H9 (cell line): ENCODE data around the gene EFTUD2. TPM values are rescaled to one million over a fixed set of nuclear protein-coding genes. Genes with fewer than 3 reads are reported as not detected.

Experiments
- DNase-seq: peaks from one replicate; pipeline ENCODE4 v3.0.0-alpha.2; 2017
- H2AFZ ChIP-seq: one replicate; pipeline ENCODE4 v1.6.1; 2013; ENCODE audit warnings: mild to moderate bottlenecking, low read length, control low read depth, moderate library complexity
- H2AK5ac ChIP-seq: 2 replicates; pipeline ENCODE4 v1.6.1; 2013; ENCODE audit warnings: low read length, control low read depth, mixed read lengths; ENCODE audit not compliant: insufficient read length
- H2BK120ac ChIP-seq: one replicate; pipeline ENCODE4 v1.6.1; 2013; ENCODE audit warnings: low read depth, mild to moderate bottlenecking, low read length, control low read depth, inconsistent platforms; ENCODE audit not compliant: poor library complexity, severe bottlenecking
- H2BK12ac ChIP-seq: 2 replicates; pipeline ENCODE4 v1.6.1; 2013; ENCODE audit warnings: low read length, control low read depth, mixed read lengths, low read depth; ENCODE audit not compliant: insufficient read length
- H2BK15ac ChIP-seq: 2 replicates; pipeline ENCODE4 v1.6.1; 2013; ENCODE audit warnings: low read depth, low read length, control low read depth
- H2BK20ac ChIP-seq: one replicate; pipeline ENCODE4 v1.6.1; 2013; ENCODE audit warnings: low read depth, mild to moderate bottlenecking, low read length, control low read depth, inconsistent platforms; ENCODE audit not compliant: poor library complexity, severe bottlenecking
- H2BK5ac ChIP-seq: 2 replicates; pipeline ENCODE4 v1.6.1; 2013; ENCODE audit warnings: low read length, control low read depth, mixed read lengths; ENCODE audit not compliant: insufficient read length
- H3K14ac ChIP-seq: 2 replicates; pipeline ENCODE4 v1.6.1; 2013; ENCODE audit warnings: low read length, control low read depth; ENCODE audit not compliant: insufficient read depth
- H3K18ac ChIP-seq: 2 replicates; pipeline ENCODE4 v1.6.1; 2013; ENCODE audit warnings: low read depth, mild to moderate bottlenecking, mixed read lengths, low read length, control low read depth; ENCODE audit not compliant: insufficient read length
- H3K23ac ChIP-seq: 2 replicates; pipeline ENCODE4 v1.6.1; 2013; ENCODE audit warnings: low read length, control low read depth, mixed read lengths, low read depth; ENCODE audit not compliant: insufficient read length
- H3K23me2 ChIP-seq: 2 replicates; pipeline ENCODE4 v1.6.1; 2013; ENCODE audit warnings: low read depth, mild to moderate bottlenecking, mixed read lengths, low read length, control low read depth; ENCODE audit not compliant: insufficient read length, poor library complexity, severe bottlenecking
- H3K27ac ChIP-seq: 2 replicates; pipeline ENCODE4 v1.5.1; 2013; ENCODE audit warnings: low read length, control low read depth, mixed read lengths, low read depth; ENCODE audit not compliant: insufficient read length
- H3K27me3 ChIP-seq: 2 replicates; pipeline ENCODE4 v1.6.1; 2013; ENCODE audit warnings: low read length, control low read depth, inconsistent platforms; ENCODE audit not compliant: insufficient read depth
- H3K4ac ChIP-seq: 2 replicates; pipeline ENCODE4 v1.6.1; 2013; ENCODE audit warnings: low read depth, mild to moderate bottlenecking, control low read depth, inconsistent platforms, low read length, moderate library complexity
- H3K4me1 ChIP-seq: 2 replicates; pipeline ENCODE4 v1.6.1; 2013; ENCODE audit warnings: low read length, control low read depth, inconsistent platforms; ENCODE audit not compliant: insufficient read depth
- H3K4me2 ChIP-seq: 2 replicates; pipeline ENCODE4 v1.6.1; 2013; ENCODE audit warnings: low read length, control low read depth, mixed read lengths; ENCODE audit not compliant: insufficient read length, insufficient read depth
- H3K56ac ChIP-seq: 2 replicates; pipeline ENCODE4 v1.6.1; 2013; ENCODE audit warnings: low read depth, mild to moderate bottlenecking, mixed read lengths, low read length, control low read depth; ENCODE audit not compliant: insufficient read length
- H3K79me1 ChIP-seq: 2 replicates; pipeline ENCODE4 v1.6.1; 2013; ENCODE audit warnings: low read depth, mild to moderate bottlenecking, moderate library complexity, low read length, control low read depth, inconsistent platforms; ENCODE audit not compliant: insufficient read depth, poor library complexity, severe bottlenecking
- H3K79me2 ChIP-seq: 2 replicates; pipeline ENCODE4 v1.6.1; 2013; ENCODE audit warnings: low read length, control low read depth, inconsistent platforms; ENCODE audit not compliant: insufficient read depth
- H3K9ac ChIP-seq: 2 replicates; pipeline ENCODE4 v1.6.1; 2013; ENCODE audit warnings: low read length, control low read depth, mixed read lengths; ENCODE audit not compliant: insufficient read length; ENCODE audit errors: extremely low read depth
- H3K9me3 ChIP-seq: one replicate; pipeline ENCODE4 v1.6.1; 2013; ENCODE audit warnings: low read depth, low read length, inconsistent platforms; ENCODE audit not compliant: control insufficient read depth
- H3T11ph ChIP-seq: one replicate; pipeline ENCODE4 v1.6.1; 2013; ENCODE audit warnings: mild to moderate bottlenecking, low read length, control low read depth, inconsistent platforms
- H4K20me1 ChIP-seq: one replicate; pipeline ENCODE4 v1.6.1; 2013; ENCODE audit not compliant: control insufficient read depth, insufficient read length, insufficient read depth
- H4K5ac ChIP-seq: 2 replicates; pipeline ENCODE4 v1.6.1; 2013; ENCODE audit warnings: low read depth, mild to moderate bottlenecking, mixed read lengths, low read length, control low read depth; ENCODE audit not compliant: insufficient read length
- H4K8ac ChIP-seq: replicated peaks from 2 replicates; pipeline ENCODE4 v1.6.1; 2013; ENCODE audit warnings: low read length, control low read depth, mixed read lengths, low read depth; ENCODE audit not compliant: insufficient read length
- H4K91ac ChIP-seq: 2 replicates; pipeline ENCODE4 v1.6.1; 2013; ENCODE audit warnings: low read depth, mild to moderate bottlenecking, moderate library complexity, mixed read lengths, low read length, control low read depth; ENCODE audit not compliant: insufficient read length
- H3K27ac Mint-ChIP-seq, 3 experiments: 2 replicates in 2 of 3; 3 replicates in 1 of 3; pipeline ENCODE4 v1.8.0; 2020 to 2021; ENCODE audit warnings: mixed read lengths in 3 of 3, mild to moderate bottlenecking in 1 of 3, moderate library complexity in 1 of 3
- H3K27me3 Mint-ChIP-seq: 2 replicates; pipeline ENCODE4 v1.8.0; 2021; ENCODE audit warnings: low read depth, mild to moderate bottlenecking, moderate library complexity, mixed read lengths
- H3K36me3 Mint-ChIP-seq, 3 experiments: 2 replicates in 2 of 3; 3 replicates in 1 of 3; pipeline ENCODE4 v1.8.0; 2020 to 2021; ENCODE audit warnings: low read depth in 3 of 3, mixed read lengths in 3 of 3; ENCODE audit not compliant: insufficient read depth in 1 of 3
- H3K4me1 Mint-ChIP-seq, 2 experiments: 2 replicates each; pipeline ENCODE4 v1.8.0; 2020; ENCODE audit warnings: mixed read lengths in 2 of 2
- H3K4me3 Mint-ChIP-seq, 2 experiments: 2 replicates in 1 of 2; 3 replicates in 1 of 2; pipeline ENCODE4 v1.8.0; 2020 to 2021; ENCODE audit warnings: mild to moderate bottlenecking in 2 of 2, mixed read lengths in 2 of 2, moderate library complexity in 1 of 2
- H3K9me3 Mint-ChIP-seq, 2 experiments: 2 replicates in 1 of 2; 3 replicates in 1 of 2; pipeline ENCODE4 v1.8.0; 2020; ENCODE audit warnings: mild to moderate bottlenecking in 2 of 2, mixed read lengths in 2 of 2, moderate library complexity in 1 of 2
- WGBS: extraction: QIAGEN DNeasy Blood & Tissue Kit; methylation state at CpG from one replicate; pipeline ENCODE4 v1.1.7; 2013; ENCODE audit warnings: missing lambda C conversion rate, low lambda C conversion rate, mixed read lengths; ENCODE audit not compliant: insufficient read length; ENCODE audit errors: extremely low coverage; 5-methylcytosine and 5-hydroxymethylcytosine counted together
- total RNA-seq: library from RNA; stranded (reverse); gene quantifications from 2 replicates; pipeline ENCODE4 v1.2.1, GENCODE V29; 2021
- TF ChIP-seq, protein P1 (sequence below): fragments of 200-600 bp; sonication (generic); conservative IDR thresholded peaks from 3 replicates; pipeline ENCODE4 v1.8.0; 2021; ENCODE audit warnings: antibody characterized with exemption, mild to moderate bottlenecking

EFTUD2 gene
- total RNA-seq, 1 experiment from 2014 or later = 150 TPM

DNA sequence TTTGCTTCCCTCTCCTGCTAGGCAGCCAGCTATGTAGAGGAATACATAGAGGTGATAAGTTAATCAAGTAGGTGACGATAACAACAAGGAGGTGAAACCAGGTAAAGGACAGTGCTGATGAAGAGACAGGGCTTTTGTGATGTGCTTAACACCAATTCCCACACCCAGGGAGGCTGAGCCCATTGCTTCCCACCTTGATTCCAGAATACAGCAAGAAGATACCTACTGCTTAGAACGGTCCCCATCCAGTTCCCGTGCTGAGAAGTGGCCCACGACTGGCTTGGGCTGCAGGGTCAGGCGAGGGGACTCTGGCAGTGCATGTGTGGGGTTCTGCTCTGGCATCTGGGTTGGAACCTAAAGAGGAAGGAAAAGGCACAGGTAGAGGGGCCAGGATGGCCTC is 32.1 kb upstream of the EFTUD2 start:
- WGBS = no CpG with 5 or more reads among the region's 5 CpGs
- no peaks in the 10 kb centered on the region for H3K27me3 Mint-ChIP-seq

More for the DNA sequence above, 32.1 kb upstream of the EFTUD2 start:
- Histone ChIP-seq H2BK5ac (no peak overlapping the region), H3K9ac (no peak overlapping the region), H3T11ph (no peak overlapping the region), H3K4me2 (no peak overlapping the region), H4K8ac (no peak overlapping the region), H2BK20ac (no peak overlapping the region), H2BK15ac (no peak overlapping the region), H3K9me3 (no peaks in the 10 kb centered on the region), H3K23ac (no peak overlapping the region), H3K4me1 (no peaks in the 10 kb centered on the region), H3K79me2 (no peaks in the 10 kb centered on the region), H3K4ac (no peak overlapping the region), H2AK5ac (no peak overlapping the region), H3K18ac (no peak overlapping the region), H4K20me1 (no peaks in the 10 kb centered on the region), H2BK120ac (no peak overlapping the region), H4K5ac (no peak overlapping the region), H3K56ac (no peak overlapping the region), H2BK12ac (no peak overlapping the region), H2AFZ (no peak overlapping the region), H3K23me2 (no peaks in the 10 kb centered on the region), H3K27ac (no peak overlapping the region), H4K91ac (no peak overlapping the region), H3K27me3 (no peaks in the 10 kb centered on the region), H3K79me1 (no peaks in the 10 kb centered on the region), H3K14ac (no peak overlapping the region)
- Mint-ChIP-seq H3K4me1 (no peaks in the 10 kb centered on the region), H3K36me3 (peaks cover 48 to 95% (median 93%) of the 10 kb centered on the region in 3 experiments), H3K27ac (no peak overlapping the region), H3K4me3 (no peak overlapping the region), H3K9me3 (no peaks in the 10 kb centered on the region)
- DNase-seq = peak; percentile 20
- TF ChIP-seq, protein P1, sequence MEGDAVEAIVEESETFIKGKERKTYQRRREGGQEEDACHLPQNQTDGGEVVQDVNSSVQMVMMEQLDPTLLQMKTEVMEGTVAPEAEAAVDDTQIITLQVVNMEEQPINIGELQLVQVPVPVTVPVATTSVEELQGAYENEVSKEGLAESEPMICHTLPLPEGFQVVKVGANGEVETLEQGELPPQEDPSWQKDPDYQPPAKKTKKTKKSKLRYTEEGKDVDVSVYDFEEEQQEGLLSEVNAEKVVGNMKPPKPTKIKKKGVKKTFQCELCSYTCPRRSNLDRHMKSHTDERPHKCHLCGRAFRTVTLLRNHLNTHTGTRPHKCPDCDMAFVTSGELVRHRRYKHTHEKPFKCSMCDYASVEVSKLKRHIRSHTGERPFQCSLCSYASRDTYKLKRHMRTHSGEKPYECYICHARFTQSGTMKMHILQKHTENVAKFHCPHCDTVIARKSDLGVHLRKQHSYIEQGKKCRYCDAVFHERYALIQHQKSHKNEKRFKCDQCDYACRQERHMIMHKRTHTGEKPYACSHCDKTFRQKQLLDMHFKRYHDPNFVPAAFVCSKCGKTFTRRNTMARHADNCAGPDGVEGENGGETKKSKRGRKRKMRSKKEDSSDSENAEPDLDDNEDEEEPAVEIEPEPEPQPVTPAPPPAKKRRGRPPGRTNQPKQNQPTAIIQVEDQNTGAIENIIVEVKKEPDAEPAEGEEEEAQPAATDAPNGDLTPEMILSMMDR = no peak
